Sigmoid colon (tissue), 7 donors: ENCODE results near the gene MYO10. TPM values are rescaled to one million over a fixed set of nuclear protein-coding genes. Genes with fewer than 3 reads are reported as not detected.
"Not testable (repeated sequence)": the region's sequence is repeated elsewhere in the genome, so short reads cannot be mapped to it uniquely, and the experiment has no call there.

Source experiments
- DNase-seq: peaks from one replicate; pipeline ENCODE4 v3.0.0-alpha.2; 2019
- H3K27ac ChIP-seq, 4 donors: fragments of 200-600 bp; sonication (generic); one replicate each; pipeline ENCODE4 v1.5.1; 2016 to 2019; ENCODE audit warnings: mild to moderate bottlenecking in 1 of 4
- H3K27me3 ChIP-seq, 3 donors: fragments of 200-600 bp; sonication (generic); one replicate each; pipeline ENCODE4 v1.5.1; 2019; ENCODE audit warnings: mild to moderate bottlenecking in 1 of 3
- H3K36me3 ChIP-seq, 4 donors: fragments of 200-600 bp; sonication (generic); one replicate each; pipeline ENCODE4 v1.5.1; 2016 to 2019
- H3K4me1 ChIP-seq, 4 donors: fragments of 200-600 bp; sonication (generic); one replicate each; pipeline ENCODE4 v1.5.1; 2017 to 2019
- H3K4me3 ChIP-seq, 4 donors: fragments of 200-600 bp; sonication (generic); one replicate each; pipeline ENCODE4 v1.5.1; 2017 to 2019; ENCODE audit warnings: mild to moderate bottlenecking in 2 of 4, moderate library complexity in 1 of 4
- H3K9me3 ChIP-seq, 4 donors: fragments of 200-600 bp in 3 of 4; sonication (generic) in 3 of 4; one replicate each; pipeline versions ENCODE4 v1.5.1 to v1.6.1; 2013 to 2019
- EP300 ChIP-seq, 4 donors: sonication (generic); formaldehyde crosslinking; IDR thresholded peaks; one replicate each; pipeline ENCODE4 v1.6.1; 2017; ENCODE audit warnings: antibody characterized with exemption in 4 of 4
- POLR2A ChIP-seq, 2 donors: fragments of 450-650 bp; IDR thresholded peaks; one replicate each; pipeline ENCODE4 v1.6.1; 2016; ENCODE audit warnings: antibody characterized with exemption in 2 of 2, mild to moderate bottlenecking in 2 of 2, moderate library complexity in 2 of 2
- POLR2AphosphoS5 ChIP-seq, 4 donors: sonication (generic); formaldehyde crosslinking; IDR thresholded peaks; one replicate each; pipeline ENCODE4 v1.6.1; 2017; ENCODE audit warnings: antibody characterized with exemption in 4 of 4
- WGBS, 2 donors: extraction: QIAGEN DNeasy Blood & Tissue Kit; methylation state at CpG; one replicate each; pipeline ENCODE4 v1.1.7; 2013; 5-methylcytosine and 5-hydroxymethylcytosine counted together
- intact Hi-C: fragments of 100-400 bp; cut with DNase I; formaldehyde crosslinking; loops from one replicate; pipeline ENCODE4 v1.15.1; 2023
- polyA plus RNA-seq, 3 donors: library from polyadenylated mRNA; stranded (reverse); fragments of 200-250 nt; gene quantifications; one replicate each; pipeline ENCODE4 v1.2.3, GENCODE V29; 2013
- total RNA-seq, 4 donors: library from RNA; depleted of rRNA; stranded (reverse); fragments of >200 nt; gene quantifications; one replicate each; pipeline ENCODE4 v1.1.0, GENCODE V29; 2016
- TF ChIP-seq, protein P1 (sequence below), 4 experiments: fragments of 450-650 bp in 3 of 4; fragments of 200-600 bp in 1 of 4; IDR thresholded peaks; one replicate each; pipeline ENCODE4 v1.5.1; 2016 to 2019; ENCODE audit warnings: antibody characterized with exemption in 4 of 4, mild to moderate bottlenecking in 3 of 4, moderate library complexity in 2 of 4
- donor health status: healthy with polysubstance abuse.
- donor health status: Bipolar disorder and iron deficiency.
- donor health status: healthy.

Gene MYO10
- total RNA-seq (1 to 10 TPM; 3.9 to 8.3 (median 5.1) TPM), polyA plus RNA-seq (10 to 100 TPM; 13.2 to 20.3 (median 15.4) TPM)

DNA sequence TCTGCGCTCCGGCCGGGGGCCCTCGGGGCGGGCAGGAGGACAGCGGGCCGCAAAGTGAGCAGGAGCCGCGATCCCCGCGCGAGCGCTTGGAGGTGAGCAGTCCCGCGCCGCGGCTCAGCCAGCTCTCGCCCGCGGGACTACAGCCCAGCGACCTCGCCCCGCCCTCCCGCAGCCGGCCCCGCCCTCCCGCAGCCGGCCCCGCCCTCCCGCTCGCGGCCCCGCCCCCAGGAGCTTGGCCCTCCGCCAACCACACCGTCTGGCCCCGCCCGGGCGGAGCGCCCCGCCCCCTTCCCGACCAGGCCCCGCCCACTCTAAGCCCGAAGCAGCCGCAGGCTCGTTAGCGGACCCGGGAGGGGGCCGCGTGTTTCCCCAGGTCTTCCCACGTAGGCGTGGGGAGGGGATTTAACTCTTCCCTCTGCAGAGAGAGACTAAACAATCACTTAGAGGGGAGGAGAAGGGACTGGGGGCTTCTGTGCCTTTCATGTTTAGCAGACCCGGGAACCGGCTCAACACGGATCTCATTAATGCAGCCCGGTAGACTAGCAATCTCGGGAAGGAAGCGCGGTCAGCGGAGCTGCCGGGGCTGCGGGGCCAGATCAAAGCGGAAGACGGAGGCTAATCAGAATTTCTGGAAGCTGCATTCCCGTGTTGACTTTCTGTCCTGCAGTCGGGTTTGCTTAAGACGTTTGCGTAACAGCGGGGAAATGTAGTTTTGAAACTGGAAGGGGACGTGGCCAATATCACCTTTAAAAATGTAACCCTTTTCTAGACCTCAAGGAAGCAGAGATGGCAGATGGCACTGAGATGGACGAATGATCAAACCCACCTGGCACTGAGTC, at the start of gene MYO10:
Gene MYO10, minus strand, starts transcription at position 139 of the 839 bp plus-strand sequence. CDS start 480 bp downstream, outside the sequence.
- 1% methylated on average over 70 of the region's 70 CpGs for WGBS, 2 donors
- Histone ChIP-seq H3K36me3 (no peaks in the 10 kb centered on the region), H3K4me3 (peak within 1 kb of the TSS; percentile 57 to 63 (median 60)), H3K27me3 (peaks cover 25 to 58% (median 45%) of the 10 kb centered on the region in 3 donors), H3K9me3 (no peaks in the 10 kb centered on the region), H3K27ac (peak within 1 kb of the TSS; percentile 51 to 73 (median 64)), H3K4me1 (peaks cover 0 to 30% (median 27%) of the 10 kb centered on the region in 4 donors)
- TF ChIP-seq POLR2AphosphoS5 (IDR thresholded peaks at IDR 0.05), result peak; percentile 6 to 59 (median 35)
- TF ChIP-seq, protein P1, sequence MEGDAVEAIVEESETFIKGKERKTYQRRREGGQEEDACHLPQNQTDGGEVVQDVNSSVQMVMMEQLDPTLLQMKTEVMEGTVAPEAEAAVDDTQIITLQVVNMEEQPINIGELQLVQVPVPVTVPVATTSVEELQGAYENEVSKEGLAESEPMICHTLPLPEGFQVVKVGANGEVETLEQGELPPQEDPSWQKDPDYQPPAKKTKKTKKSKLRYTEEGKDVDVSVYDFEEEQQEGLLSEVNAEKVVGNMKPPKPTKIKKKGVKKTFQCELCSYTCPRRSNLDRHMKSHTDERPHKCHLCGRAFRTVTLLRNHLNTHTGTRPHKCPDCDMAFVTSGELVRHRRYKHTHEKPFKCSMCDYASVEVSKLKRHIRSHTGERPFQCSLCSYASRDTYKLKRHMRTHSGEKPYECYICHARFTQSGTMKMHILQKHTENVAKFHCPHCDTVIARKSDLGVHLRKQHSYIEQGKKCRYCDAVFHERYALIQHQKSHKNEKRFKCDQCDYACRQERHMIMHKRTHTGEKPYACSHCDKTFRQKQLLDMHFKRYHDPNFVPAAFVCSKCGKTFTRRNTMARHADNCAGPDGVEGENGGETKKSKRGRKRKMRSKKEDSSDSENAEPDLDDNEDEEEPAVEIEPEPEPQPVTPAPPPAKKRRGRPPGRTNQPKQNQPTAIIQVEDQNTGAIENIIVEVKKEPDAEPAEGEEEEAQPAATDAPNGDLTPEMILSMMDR (IDR thresholded peaks at IDR 0.05), result no peak
- TF ChIP-seq EP300 (IDR thresholded peaks at IDR 0.05), result no peak
- peak in 1 of 2 donors; percentile 0 for TF ChIP-seq POLR2A (IDR thresholded peaks at IDR 0.05)
- intact Hi-C loops, result loop anchor here (5.0 to 10.0 kb wide), 2 partner anchors 132 to 256 kb away; no protein-coding TSS in a partner anchor
- peak; percentile 86 for DNase-seq

DNA sequence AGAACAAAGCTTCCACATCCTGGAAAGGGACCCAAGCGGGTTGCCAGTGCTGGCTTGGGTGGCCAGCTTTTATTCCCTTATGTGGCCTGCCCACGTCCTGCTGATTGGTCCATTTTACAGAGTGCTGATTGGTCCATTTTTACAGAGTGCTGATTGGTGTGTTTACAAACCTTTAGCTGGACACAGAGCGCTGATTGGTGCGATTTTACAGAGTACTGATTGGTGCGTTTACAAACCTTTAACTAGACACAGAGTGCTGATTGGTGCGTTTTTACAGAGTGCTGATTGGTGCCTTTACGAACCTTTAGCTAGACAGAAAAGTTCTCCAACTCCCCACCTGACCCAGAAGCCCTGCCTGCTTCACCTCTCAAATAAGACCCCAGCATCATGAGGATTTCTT, 49.2 kb upstream of the MYO10 start:
- H3K36me3 ChIP-seq, H3K4me3 ChIP-seq, intact Hi-C loops, H3K4me1 ChIP-seq, H3K27me3 ChIP-seq, DNase-seq, H3K9me3 ChIP-seq, H3K27ac ChIP-seq: not testable (repeated sequence)
- 88 to 89% methylated on average over 7 of the region's 7 CpGs for WGBS, 2 donors

DNA sequence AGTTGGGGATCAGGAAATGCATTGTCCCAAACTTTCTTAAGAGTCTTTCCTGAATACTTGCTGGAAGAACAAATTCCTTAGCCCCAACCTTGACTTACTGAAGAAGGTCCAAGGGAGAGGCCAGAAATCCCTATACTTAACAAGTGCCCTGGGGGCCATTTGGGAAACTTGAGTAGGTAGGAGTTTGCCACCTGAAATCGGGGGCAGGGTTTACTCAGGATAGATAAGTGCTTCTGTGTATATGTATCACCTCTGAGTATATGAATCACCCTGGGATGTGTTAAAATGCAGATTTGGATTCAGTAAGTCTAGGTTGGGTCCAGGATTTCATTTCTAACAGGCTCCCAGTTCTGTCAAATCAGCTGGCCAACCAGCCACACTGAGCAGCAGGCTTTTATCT, 47.9 kb upstream of the MYO10 start:
- intact Hi-C loops, result no loop called here
- no peak for TF ChIP-seq POLR2A (IDR thresholded peaks at IDR 0.05)
- no peak for TF ChIP-seq EP300 (IDR thresholded peaks at IDR 0.05)
- TF ChIP-seq, protein P1 (IDR thresholded peaks at IDR 0.05), result no peak
- TF ChIP-seq POLR2AphosphoS5 (IDR thresholded peaks at IDR 0.05), result no peak
- WGBS, 2 donors, result 84 to 89% methylated on average over 1 of the region's 1 CpG
- Histone ChIP-seq H3K4me3 (no peak overlapping the region), H3K36me3 (no peaks in the 10 kb centered on the region), H3K27ac (no peak overlapping the region), H3K27me3 (no peaks in the 10 kb centered on the region), H3K9me3 (no peaks in the 10 kb centered on the region), H3K4me1 (no peaks in the 10 kb centered on the region)
- DNase-seq, result no peak

DNA sequence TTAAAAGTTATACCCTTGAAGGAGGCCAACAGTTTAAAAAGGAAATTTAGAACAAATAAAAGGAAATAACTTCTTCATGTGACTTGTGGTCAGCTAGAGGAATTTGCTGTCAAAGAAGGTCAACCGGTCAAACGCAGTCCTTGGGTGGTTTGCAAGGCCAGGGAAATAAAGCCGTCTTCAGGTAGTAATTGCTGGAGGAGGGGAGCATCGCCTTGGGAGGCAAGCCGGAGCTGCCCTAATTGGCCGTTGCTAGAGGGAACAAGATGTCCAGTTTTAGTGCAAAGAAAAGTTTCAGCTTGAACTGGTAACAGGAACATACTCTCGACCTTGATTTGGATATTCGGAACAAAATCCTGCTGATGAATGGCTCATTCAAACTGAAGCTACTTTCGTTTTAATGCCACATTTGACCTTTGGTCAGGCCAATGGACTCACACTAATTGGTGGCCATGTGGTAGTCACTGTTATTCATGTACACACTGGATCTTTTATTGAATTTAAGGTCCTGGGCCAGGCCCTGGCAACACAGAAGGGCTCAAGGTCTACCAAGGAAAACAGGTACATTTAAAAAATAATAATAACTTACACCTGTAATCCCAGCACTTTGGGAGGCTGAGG, 47.0 kb upstream of the MYO10 start:
- 29 to 68% methylated on average over 9 of the region's 9 CpGs for WGBS, 2 donors
- H3K27me3 ChIP-seq, result no peaks in the 10 kb centered on the region
- DNase-seq, result no peak
- TF ChIP-seq POLR2AphosphoS5 (IDR thresholded peaks at IDR 0.05), result no peak
- TF ChIP-seq, protein P1 (IDR thresholded peaks at IDR 0.05), result no peak
- H3K9me3 ChIP-seq, result no peaks in the 10 kb centered on the region
- no peaks in the 10 kb centered on the region for H3K36me3 ChIP-seq
- H3K27ac ChIP-seq, result no peak overlapping the region
- intact Hi-C loops, result no loop called here
- H3K4me3 ChIP-seq, result no peak overlapping the region
- no peaks in the 10 kb centered on the region for H3K4me1 ChIP-seq

DNA sequence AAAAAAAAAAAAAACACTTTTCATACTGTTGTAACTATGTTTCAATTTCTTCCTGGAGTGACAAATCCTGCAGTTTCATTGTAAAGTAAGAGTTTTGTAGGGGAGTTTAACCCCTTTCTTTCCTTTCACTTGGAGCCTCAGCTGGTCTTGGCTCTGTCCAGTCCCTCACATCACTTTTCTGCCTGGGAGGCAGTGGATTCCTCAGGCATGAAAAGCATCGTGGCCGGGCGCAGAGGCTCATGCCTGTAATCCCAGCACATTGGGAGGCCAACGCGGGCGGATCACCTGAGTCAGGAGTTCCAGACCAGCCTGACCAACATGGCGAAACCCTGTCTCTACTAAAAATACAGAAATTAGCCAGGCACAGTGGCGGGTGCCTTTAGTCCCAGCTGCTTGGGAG, 45.6 kb upstream of the MYO10 start:
- no peak for DNase-seq
- no peak overlapping the region for H3K4me3 ChIP-seq
- H3K9me3 ChIP-seq, result no peaks in the 10 kb centered on the region
- intact Hi-C loops, result no loop called here
- H3K27ac ChIP-seq, result no peak overlapping the region
- 85% methylated on average over 8 of the region's 8 CpGs for WGBS, 2 donors
- no peaks in the 10 kb centered on the region for H3K27me3 ChIP-seq
- no peaks in the 10 kb centered on the region for H3K36me3 ChIP-seq
- TF ChIP-seq POLR2AphosphoS5 (IDR thresholded peaks at IDR 0.05), result no peak
- TF ChIP-seq, protein P1 (IDR thresholded peaks at IDR 0.05), result no peak
- TF ChIP-seq POLR2A (IDR thresholded peaks at IDR 0.05), result no peak
- TF ChIP-seq EP300 (IDR thresholded peaks at IDR 0.05), result no peak
- H3K4me1 ChIP-seq, result no peaks in the 10 kb centered on the region
